Epithelial cell of esophagus (primary cell): ENCODE measurements around the gene STEEP1.

Experiments
- DNase-seq: peaks from one replicate; pipeline ENCODE4 v3.0.0; 2010; ENCODE audit warnings: low read depth
- H3K4me3 ChIP-seq: 2 replicates; pipeline ENCODE4 v1.5.1; 2011; ENCODE audit warnings: mild to moderate bottlenecking, low read length, control low read depth
- CTCF ChIP-seq: IDR thresholded peaks from 2 replicates; pipeline ENCODE4 v1.5.1; 2011; ENCODE audit warnings: low read depth, mild to moderate bottlenecking, low read length, control low read depth, inconsistent platforms; ENCODE audit not compliant: insufficient read depth; ENCODE audit errors: missing control alignments

The STEEP1 gene

GRCh38 chrX:119565107-119565663 lies at the start of gene STEEP1:
TSS of gene STEEP1 (minus strand) at chrX:119565409. CDS start at chrX:119565355, 54 bp downstream.
- peak; percentile 91 for DNase-seq
- TF ChIP-seq CTCF: no peak
- peak within 1 kb of the TSS; percentile 71 for H3K4me3 ChIP-seq

GRCh38 chrX:119614776-119615175 lies 49.6 kb upstream of the STEEP1 start:
- no peak for TF ChIP-seq CTCF
- H3K4me3 ChIP-seq: no peak overlapping the region
- no peak for DNase-seq

- no peak for TF ChIP-seq CTCF
- peak overlapping the region; percentile 79 for H3K4me3 ChIP-seq
- no peak for DNase-seq
These were observed 41.8 kb upstream of the STEEP1 start for GRCh38 chrX:119607018-119607389.

GRCh38 chrX:119606280-119607017 lies 41.2 kb upstream of the STEEP1 start, which contains the start of gene NKRF:
TSS of gene NKRF (minus strand) at chrX:119606424.
- peak within 1 kb of the TSS; percentile 79 for H3K4me3 ChIP-seq
- no peak for TF ChIP-seq CTCF

GRCh38 chrX:119605464-119606279 lies 40.5 kb upstream of the STEEP1 start:
- DNase-seq: peak; percentile 17
- TF ChIP-seq CTCF: no peak

More at GRCh38 chrX:119606280-119607017, 41.2 kb upstream of the STEEP1 start, which contains the start of gene NKRF:
- DNase-seq: peak; percentile 88

GRCh38 chrX:119604766-119605463 lies 39.7 kb upstream of the STEEP1 start:
- TF ChIP-seq CTCF: no peak
- H3K4me3 ChIP-seq: peak overlapping the region; percentile 79
- peak; percentile 2 for DNase-seq

More at GRCh38 chrX:119605464-119606279, 40.5 kb upstream of the STEEP1 start:
- H3K4me3 ChIP-seq: peak overlapping the region; percentile 79
